HG02588 (cell line): Measurements from ENCODE around the gene MAST4.

ENCODE experiments used
- ATAC-seq: cut with Tn5 transposase; IDR thresholded peaks from one replicate; pipeline ENCODE4 v1.9.1; 2021; ENCODE audit warnings: mild to moderate bottlenecking, moderate library complexity; ENCODE audit not compliant: unreplicated experiment

Gene MAST4

DNA sequence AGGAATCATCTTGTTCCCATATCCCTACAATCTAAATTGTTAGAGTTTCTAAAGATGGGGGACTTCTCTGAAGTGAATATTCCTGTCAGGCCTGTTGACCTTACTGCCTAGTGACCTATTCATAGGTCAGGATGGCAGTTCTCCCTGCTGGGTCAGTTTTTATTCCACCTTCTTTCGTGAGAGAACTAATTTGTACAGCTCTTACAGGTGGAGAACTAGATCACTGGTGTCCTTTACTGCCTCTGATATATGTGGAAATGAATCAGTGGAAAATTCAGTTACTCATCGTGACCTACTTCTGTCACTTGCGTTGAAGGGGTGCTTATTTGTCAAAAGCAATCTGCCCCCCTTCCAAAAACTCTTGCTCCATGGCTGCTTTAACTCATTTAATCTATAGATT, 435.5 kb downstream of the MAST4 start:
- no peak for ATAC-seq

DNA sequence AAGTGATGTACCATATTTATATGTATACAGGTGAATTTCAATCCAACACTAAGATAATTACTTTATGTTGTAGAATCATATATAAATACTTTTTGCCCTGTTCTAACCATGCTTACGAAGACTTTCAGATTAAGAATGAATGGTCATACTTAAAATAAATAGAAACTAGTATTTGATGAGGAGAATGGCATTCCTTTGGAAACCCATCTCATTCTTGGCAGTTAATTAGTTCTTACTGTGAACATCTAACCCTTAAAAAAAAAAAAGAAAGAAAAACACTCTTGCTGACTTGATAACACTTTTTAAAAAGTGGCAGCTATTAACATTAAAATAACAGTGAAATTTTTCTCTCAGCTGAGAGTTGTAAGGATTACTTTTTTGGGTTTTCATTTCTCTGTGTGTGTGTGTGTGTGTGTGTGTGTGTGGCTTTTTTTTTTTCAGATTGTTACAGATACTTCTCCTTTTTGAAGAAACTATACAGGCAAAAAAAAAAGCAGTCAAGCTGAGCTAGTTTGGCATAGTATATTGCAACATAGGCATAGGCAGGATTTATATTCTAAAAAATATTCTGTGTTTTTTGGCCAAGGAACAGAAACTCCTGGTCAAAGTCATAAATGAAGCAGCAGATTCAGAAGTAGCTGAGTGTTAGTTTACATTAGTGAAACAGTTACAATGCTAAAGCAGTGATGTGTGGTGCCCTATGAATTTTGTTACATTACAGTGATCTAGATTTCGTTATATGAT, 436.9 kb downstream of the MAST4 start:
- ATAC-seq = no peak

DNA sequence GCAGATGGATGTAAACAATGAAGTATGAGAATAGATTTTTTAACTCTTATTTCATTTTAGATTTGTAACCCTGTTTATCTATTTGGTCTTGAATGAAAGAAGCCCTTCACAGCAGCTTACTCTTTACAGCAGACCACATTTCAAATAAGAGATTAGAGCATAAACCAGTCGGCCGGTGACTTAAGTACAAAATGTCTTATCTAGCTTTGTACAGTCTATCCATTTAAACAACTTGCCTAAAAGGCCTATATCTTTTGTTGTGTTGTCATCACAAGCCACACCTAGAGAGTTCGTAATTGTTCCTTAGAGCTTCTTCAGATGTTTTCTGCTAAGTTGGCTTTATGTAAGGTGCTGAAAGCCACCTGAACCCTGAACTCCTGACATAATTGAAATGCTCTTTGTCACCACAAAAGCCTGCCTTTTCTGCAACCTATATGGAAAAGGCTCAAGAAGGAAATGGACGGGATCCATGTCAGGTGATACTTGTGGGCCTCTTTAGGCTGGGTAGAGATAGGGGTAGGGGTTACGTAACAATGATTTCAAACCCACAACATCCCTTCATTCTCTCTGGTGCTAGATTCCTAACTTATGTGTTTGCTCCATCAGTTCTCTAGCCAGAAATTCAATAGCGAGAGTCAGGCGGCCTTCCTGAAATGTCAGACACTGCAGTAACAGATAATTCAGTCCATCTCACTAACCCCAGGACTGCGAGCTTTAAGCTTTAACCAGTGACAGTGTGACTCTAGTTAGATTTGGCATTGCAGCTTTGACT, 437.9 kb downstream of the MAST4 start:
- ATAC-seq = no peak

DNA sequence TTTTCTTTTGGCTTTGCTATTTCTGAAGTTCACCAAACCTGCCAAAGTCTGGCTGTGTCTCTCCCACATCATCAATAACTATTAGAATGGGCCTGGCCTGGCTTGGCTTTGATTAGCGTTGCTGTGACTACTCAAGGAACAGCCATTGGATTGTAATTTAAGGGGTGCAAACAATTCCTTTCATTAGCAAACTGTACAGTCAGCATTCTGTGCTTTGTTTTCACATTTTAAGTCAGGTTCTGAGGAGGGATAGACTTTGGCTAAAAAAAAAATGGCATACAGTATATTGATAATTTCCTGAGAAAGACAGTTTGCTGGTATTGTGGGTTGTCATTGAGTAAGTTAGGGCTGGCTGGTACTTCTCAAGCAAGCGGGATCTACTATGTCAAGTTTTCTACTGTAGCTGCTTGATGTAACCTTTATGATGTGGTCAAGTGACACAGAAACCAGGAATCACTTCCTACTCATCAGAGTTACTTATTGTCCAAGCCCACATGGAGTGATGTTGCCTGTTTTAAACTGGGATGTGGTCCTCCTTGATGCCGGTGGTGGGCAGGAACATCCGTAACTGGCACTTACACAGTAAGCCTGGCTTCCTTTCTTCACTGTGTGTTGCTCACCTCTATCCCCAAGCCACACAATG, 439.0 kb downstream of the MAST4 start:
- no peak for ATAC-seq

DNA sequence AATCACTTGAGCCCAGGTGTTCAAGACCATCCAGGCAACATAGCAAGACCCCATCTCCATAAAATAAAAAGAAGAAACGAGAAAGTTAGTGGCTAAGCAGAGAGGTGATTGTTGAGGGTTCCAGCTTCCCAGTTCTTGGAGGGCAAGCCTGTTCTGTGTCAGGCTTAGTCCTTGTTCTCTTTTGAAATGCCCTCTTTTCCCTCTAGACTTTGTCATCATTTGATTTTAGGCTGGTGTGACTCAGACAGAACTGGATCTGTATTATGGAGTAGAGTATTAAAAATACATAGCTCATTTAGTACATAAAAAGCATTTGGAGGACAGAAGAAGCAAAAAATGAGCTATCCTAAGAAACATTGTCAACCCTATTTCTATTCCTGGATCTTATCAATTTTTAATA, 441.0 kb downstream of the MAST4 start:
- no peak for ATAC-seq

DNA sequence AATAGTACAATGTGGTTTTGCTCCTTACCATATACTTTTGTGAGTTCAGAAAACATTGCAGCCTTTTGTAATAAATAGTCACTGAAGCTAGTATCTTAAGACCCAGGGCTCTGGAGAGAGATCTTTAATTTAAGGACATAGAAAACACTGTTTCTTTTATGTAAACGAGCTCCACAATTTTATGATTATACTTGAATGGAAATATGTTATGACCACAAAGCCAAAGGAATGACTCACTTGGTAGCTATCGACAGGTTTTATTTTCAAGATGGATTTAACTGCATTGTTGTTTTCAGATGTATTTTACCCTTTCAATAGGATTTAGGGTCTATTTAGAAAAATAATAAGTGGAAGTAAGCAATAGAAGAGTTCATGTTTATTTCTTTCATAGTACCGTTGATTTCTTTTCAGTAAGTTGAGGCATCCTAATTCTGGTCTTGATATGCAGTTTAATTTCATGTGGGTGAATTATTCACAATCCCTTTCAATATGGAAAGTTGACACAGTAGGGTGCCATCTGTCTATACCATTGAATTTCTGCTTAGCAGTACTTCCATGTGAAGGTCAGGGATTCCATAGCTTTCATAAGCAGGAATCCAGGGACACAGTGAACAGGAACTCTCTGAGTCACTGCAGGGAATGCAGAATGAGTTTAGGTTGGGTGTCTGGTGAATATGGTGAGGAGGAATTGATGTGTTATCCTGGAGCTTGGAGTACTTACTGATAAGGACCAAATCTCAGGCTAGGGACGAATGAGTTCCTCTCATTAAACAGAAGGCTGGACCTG, 442.8 kb downstream of the MAST4 start:
- ATAC-seq = no peak

DNA sequence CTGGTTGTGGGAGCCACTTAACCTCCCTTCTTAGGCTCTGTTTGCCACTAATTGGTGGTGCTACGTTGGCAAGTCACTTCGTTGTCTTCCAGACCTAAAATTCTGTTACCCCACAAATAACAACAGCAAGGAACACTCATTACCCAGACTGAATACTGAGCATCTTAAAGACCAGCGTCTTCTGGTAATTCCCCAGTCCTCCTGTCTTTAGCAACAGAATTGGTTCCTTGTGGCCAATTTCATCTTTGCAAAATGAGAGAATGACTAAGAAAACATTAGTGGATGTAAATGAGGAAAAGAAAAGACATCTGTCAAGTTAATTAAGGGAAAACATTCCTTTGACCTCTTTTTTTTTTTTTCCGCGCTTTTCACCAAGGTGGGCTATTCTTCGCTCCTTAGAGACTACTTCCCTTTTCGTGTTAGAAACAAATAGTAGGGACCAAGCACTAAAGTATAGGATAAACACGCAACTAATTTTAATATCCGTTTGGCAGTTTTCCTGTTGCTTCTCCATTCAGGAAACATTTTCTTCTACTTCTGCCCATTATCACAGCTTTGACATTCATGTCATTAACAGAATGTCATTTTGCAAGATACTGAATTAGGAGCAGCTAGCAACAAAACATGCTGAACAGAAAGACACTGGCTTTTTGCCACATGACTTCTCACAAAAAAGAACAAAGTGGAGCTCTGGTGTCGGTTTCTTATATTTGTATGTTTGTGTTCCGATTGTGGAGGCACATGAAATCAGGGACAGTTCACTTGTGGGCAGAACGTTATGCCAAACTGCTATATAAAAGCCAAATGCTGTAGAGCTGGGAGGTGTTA, 446.2 kb downstream of the MAST4 start:
- ATAC-seq = no peak

DNA sequence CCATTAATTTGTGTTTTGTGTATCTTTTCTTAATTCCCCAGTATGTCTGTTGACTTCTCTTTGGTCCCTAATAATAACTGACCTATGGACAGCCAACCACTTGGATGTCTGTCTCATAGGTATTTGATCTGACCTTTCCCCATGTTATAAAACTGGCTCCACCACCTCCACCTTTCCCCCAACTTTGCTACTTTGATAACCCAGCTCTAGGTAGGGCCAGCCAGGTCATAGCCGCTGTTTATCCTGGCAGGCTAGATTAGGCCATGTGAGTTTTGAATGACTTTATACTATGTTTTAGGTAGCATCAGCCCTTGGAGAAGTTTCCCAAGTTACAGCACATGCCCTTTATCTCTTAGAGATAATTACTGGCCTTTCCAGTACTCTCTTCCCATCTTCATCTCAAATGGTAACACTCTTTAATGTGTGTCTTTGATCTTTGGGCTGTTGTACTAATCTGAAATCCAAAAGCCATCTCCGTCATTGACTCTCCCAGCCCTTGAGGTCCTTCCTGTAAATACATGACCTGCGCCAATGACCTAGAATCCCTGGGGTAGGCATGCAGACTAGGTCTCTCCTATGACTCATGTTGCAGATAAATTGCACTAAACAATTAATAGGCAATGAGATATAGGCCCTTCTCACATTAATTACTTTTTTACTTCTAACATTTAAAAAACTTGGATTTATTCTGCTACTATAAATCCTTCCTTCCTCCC, 447.8 kb downstream of the MAST4 start:
- ATAC-seq = no peak

DNA sequence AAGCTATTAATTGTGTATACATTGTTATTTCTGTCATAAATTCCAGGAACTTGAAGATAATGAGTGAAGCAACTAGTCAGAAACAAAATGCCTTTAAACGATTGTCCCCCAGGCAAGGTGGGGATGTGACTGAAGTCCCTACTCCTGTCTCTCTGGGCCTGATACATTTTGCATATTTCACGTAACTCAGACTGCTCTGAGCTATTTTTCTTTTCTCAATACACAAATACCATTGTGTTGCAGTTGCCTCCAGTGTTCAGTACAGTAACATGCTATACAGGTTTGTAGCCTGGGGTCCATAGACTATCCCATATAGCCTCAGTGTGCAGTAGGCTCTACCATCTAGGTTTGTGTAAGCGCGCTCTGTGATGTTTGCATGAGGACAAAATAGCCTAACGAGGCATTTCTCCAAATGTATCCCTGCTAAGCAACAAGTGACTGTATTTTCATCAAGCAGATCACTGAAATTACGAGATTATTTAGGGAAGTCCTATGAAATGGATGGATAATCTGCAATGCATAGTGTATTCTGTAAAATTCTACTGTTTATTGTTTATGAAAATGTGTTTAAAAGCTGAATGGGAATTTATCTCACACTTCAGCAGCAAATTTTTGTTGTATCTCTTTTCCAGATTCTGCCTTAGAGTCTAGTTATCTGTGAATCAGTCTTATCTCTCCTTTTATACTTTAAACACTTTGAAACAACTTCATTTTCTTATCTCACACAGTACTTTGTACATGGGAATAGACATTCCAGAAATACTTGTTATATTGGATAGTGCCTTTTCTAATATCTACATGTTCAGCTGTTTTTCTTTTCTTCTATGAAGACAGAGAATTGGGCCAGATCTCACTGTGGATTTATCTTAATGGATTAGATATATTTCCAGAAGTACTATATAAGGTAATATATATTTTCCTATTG, 449.9 kb downstream of the MAST4 start:
- ATAC-seq = no peak

DNA sequence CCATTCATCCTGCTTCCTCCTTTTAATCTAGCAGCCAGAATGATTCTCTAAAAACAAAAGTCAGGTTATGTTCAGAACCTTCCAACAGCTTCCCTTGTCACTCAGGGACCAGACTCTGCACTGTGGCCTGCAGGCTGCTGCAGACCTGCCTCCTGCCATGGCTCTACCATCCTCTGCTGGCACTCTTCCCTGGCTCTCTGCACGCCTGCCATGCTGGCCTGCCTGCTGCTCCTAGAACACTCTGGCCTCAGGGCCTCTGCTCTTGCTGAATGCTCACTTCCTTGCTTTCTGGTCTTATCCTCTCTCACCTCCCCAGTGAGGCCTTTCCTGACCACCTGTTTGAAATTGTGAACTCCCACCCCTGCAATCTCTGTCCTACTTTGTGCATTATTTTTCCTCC, 451.0 kb downstream of the MAST4 start:
- no peak for ATAC-seq

DNA sequence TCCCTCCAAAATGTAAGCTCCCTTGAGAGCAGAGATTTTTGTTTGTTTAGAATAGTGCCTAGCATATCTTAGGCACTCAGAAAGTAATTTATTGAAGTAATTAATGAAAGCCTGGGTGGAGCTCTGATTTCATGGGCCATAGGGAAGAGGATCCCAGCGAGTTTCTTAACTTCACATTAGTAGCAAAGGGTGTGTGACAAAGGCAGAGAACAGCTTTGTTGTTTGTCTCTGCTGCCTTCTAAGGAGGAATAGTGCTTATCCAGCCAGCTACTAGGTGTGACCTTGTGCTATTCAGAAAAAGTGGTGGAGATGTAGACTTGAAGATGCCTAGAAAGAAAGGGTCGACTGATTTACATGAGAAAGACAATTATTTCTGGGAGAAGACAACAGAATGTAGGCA, 451.4 kb downstream of the MAST4 start:
- ATAC-seq = no peak

DNA sequence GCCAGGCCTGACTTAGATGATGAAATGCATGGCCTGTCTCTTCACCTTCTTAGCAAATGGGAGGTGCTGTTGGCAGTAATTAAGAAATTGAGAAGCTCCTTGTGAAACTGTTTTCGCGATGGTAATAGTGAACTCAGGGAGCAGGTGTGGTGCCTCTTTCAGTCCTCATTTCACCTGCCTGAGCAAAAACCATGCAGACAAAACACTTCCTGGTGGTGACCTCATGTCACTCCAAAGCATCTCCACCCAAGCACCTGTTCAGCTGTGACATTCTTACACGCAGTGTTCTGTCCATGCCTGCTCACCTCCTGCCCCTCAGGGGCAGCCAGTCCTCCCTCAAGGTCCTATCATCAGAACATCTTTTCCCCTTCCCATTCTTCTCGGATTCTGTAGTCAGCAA, 453.9 kb downstream of the MAST4 start:
- no peak for ATAC-seq

DNA sequence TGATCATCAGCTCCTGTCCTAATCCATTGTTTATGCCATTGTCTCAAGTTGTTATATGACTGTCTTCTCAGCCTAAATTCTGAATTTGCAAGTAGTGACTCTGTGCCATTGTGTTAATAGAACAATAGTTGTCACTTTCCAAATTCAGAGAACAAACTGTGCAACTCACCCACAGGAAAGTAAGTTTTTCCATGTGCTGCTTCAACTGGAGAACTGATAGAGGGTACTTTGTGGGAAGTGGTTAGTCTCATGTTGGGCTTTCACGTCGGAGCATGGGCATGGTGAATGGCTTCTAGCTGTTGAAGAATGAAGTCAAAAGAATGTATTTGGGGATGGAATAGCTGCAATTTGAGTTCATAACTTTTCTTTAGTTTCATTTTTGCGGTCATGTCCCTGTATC, 454.4 kb downstream of the MAST4 start:
- no peak for ATAC-seq

DNA sequence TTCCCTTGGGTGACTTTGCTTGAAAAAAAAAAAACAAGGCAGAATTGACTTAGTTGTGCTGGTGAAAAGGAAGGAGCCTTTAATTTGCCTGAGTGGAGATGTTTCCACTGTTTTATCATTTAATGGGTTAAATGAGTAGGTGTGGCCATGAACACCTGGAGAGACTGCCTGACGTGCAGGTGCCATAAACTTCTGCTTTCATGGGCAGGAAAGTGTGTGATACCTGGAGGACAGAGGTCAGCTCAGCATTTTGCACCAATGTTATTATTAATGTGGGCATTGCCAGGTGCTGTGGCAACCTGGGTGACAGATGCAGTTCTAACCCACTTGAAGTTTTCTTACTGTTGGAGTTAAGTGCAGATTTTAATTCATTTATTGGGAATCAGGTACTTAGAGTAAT, 455.0 kb downstream of the MAST4 start:
- ATAC-seq = no peak

DNA sequence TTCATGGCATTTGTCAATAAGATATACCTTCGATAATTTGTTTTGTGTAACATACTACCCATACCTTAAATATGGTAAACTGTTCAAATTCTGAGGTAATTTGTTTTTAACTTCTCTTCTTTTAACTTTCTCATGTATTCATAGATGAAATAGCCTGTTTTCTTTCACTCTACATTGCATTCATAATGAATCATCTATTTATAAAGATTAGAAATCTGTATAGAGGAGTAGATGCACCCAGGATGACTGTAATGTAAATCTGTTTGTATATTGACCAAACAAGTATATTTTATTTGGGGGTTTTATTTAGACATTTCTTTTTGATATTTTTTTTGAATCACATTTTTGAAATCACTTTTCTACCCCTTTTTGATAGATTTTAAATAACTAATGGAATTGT, 455.8 kb downstream of the MAST4 start:
- ATAC-seq = no peak

DNA sequence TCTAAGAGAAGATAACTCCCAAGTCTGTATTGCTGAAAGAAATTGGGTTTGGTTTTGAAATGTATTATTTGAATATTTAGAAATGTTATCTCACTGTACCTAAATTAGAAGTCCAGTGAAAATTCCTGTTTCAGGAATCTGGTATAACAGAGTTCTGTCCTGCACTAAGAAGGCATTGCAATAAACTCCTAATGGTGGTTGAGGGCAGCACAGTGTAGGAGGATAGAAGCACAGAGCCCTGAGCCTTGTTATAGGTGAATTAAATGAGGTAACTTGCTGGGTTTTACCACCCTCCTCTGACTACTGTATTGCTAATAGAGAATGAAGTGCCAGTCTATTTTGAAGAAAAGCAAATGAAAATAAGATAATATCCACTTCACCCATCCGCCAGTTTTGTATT, 457.0 kb downstream of the MAST4 start:
- no peak for ATAC-seq

DNA sequence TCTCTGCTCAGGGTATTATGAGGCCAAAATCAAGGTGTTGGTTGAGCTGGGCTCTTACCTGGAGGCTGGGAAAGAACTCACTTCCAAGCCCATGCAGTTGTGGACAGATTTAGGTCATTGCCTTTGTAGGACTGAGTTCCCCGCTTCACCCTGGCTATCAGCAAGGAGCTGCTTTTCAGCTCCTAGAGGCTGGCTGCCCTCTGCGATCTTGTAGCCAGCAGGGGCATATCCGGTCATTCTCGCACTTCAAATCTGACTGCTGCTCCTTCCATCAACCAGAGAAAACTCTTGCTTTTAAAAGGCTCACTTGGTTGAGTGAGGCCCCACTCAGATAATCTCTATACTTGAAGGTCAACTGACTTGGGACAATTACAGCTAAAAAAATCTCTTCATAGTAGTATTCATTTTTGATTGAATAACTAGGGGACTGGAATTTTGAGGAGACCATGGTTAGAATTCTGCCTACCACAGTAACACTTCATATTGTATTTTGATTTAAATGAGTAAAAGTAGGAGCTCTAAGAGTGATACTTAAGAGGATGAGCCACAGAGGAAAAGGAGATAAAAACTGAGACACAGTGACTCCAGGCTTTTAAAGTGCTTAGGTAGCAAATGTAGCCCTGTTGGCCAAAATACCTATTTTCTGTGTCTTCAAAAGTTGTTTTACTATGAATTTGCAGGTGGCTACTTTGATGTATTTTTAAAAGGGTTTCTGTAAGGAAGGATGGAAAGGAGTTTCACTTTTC, 463.0 kb downstream of the MAST4 start:
- ATAC-seq = no peak
